ENCODE data around the gene CHCHD6. TPM values are rescaled to one million over a fixed set of nuclear protein-coding genes. Genes with fewer than 3 reads are reported as not detected.
"Not testable (repeated sequence)": the region's sequence is repeated elsewhere in the genome, so short reads cannot be mapped to it uniquely, and the experiment has no call there.

Gene CHCHD6
- total RNA-seq, 1 donor from 2014 or later: 30.2 TPM

GRCh38 chr3:126781889-126782491 is 78.0 kb downstream of the CHCHD6 start:
- Mint-ChIP-seq H3K9me3 (ENCODE audit: low read depth) (no peaks in the 10 kb centered on the region), H3K27me3 (no peaks in the 10 kb centered on the region), H3K4me1 (ENCODE audit: low read depth) (peaks cover 11% of the 10 kb centered on the region), H3K36me3 (ENCODE audit: insufficient read depth) (peaks cover 5% of the 10 kb centered on the region), H3K4me3 (ENCODE audit: low read depth) (no peak overlapping the region), H3K27ac (no peak overlapping the region)
- TF ChIP-seq CTCF (IDR thresholded peaks at IDR 0.05; ENCODE audit: unreplicated experiment): no peak
- DNase-seq (ENCODE audit: low spot score, unreplicated experiment): no peak

- H3K9me3 Mint-ChIP-seq (ENCODE audit: low read depth): no peaks in the 10 kb centered on the region
- TF ChIP-seq CTCF (IDR thresholded peaks at IDR 0.05; ENCODE audit: unreplicated experiment): no peak
- H3K27ac Mint-ChIP-seq: peak overlapping the region; percentile 67
- peaks cover 5% of the 10 kb centered on the region for H3K36me3 Mint-ChIP-seq (ENCODE audit: insufficient read depth)
- no peaks in the 10 kb centered on the region for H3K27me3 Mint-ChIP-seq
- H3K4me3 Mint-ChIP-seq (ENCODE audit: low read depth): no peak overlapping the region
- H3K4me1 Mint-ChIP-seq (ENCODE audit: low read depth): peaks cover 11% of the 10 kb centered on the region
- DNase-seq (ENCODE audit: low spot score, unreplicated experiment): no peak
Observed at GRCh38 chr3:126782536-126782935, 78.5 kb downstream of the CHCHD6 start.

- Mint-ChIP-seq H3K4me3 (ENCODE audit: low read depth) (no peak overlapping the region), H3K27ac (no peak overlapping the region), H3K4me1 (ENCODE audit: low read depth) (peaks cover 11% of the 10 kb centered on the region), H3K36me3 (ENCODE audit: insufficient read depth) (peaks cover 5% of the 10 kb centered on the region), H3K27me3 (no peaks in the 10 kb centered on the region), H3K9me3 (ENCODE audit: low read depth) (no peaks in the 10 kb centered on the region)
- DNase-seq (ENCODE audit: low spot score, unreplicated experiment): no peak
- no peak for TF ChIP-seq CTCF (IDR thresholded peaks at IDR 0.05; ENCODE audit: unreplicated experiment)
Observed at GRCh38 chr3:126784254-126784653, 80.2 kb downstream of the CHCHD6 start.

GRCh38 chr3:126791320-126791719 is 87.3 kb downstream of the CHCHD6 start:
- Mint-ChIP-seq H3K36me3 (ENCODE audit: insufficient read depth) (peaks cover 14% of the 10 kb centered on the region), H3K9me3 (ENCODE audit: low read depth) (peaks cover 22% of the 10 kb centered on the region)
- H3K4me1 Mint-ChIP-seq (ENCODE audit: low read depth); DNase-seq (ENCODE audit: low spot score, unreplicated experiment); H3K27me3 Mint-ChIP-seq; H3K27ac Mint-ChIP-seq; H3K4me3 Mint-ChIP-seq (ENCODE audit: low read depth): not testable (repeated sequence)

GRCh38 chr3:126792998-126793397 is 89.0 kb downstream of the CHCHD6 start:
- Mint-ChIP-seq H3K36me3 (ENCODE audit: insufficient read depth) (peaks cover 14% of the 10 kb centered on the region), H3K4me1 (ENCODE audit: low read depth) (peaks cover 3% of the 10 kb centered on the region), H3K4me3 (ENCODE audit: low read depth) (no peak overlapping the region), H3K9me3 (ENCODE audit: low read depth) (peaks cover 22% of the 10 kb centered on the region), H3K27ac (no peak overlapping the region), H3K27me3 (no peaks in the 10 kb centered on the region)
- DNase-seq (ENCODE audit: low spot score, unreplicated experiment): no peak
- no peak for TF ChIP-seq CTCF (IDR thresholded peaks at IDR 0.05; ENCODE audit: unreplicated experiment)

- H3K4me1 Mint-ChIP-seq (ENCODE audit: low read depth): peaks cover 3% of the 10 kb centered on the region
- TF ChIP-seq CTCF (IDR thresholded peaks at IDR 0.05; ENCODE audit: unreplicated experiment): no peak
- DNase-seq (ENCODE audit: low spot score, unreplicated experiment): no peak
- no peak overlapping the region for H3K4me3 Mint-ChIP-seq (ENCODE audit: low read depth)
- peaks cover 29% of the 10 kb centered on the region for H3K9me3 Mint-ChIP-seq (ENCODE audit: low read depth)
- H3K27ac Mint-ChIP-seq: no peak overlapping the region
- H3K36me3 Mint-ChIP-seq (ENCODE audit: insufficient read depth): peaks cover 26% of the 10 kb centered on the region
- no peaks in the 10 kb centered on the region for H3K27me3 Mint-ChIP-seq
Observed at GRCh38 chr3:126797563-126797962, 93.5 kb downstream of the CHCHD6 start.
